Keratinocyte (primary cell): ENCODE results near the gene COX4I2. TPM values are rescaled to one million over a fixed set of nuclear protein-coding genes. Genes with fewer than 3 reads are reported as not detected.

ENCODE experiments used
- DNase-seq: peaks from one replicate; pipeline ENCODE4 v3.0.0-alpha.2; 2011; ENCODE audit warnings: low read depth, missing footprints, low spot score
- FAIRE-seq: peaks from 2 replicates; lab custom pipeline; 2011; peaks lifted over from hg19 to GRCh38; lab: Jason Lieb, UNC
- H2AFZ ChIP-seq: 2 replicates; pipeline ENCODE4 v1.6.0; 2012; ENCODE audit warnings: low read length, control low read depth, inconsistent platforms; ENCODE audit not compliant: control insufficient read depth
- H3K27ac ChIP-seq: 2 replicates; pipeline ENCODE4 v1.5.1; 2011; ENCODE audit warnings: low read length; ENCODE audit not compliant: control insufficient read depth, insufficient read depth
- H3K27me3 ChIP-seq: 3 replicates; pipeline ENCODE4 v1.6.0; 2011; ENCODE audit warnings: low read length; ENCODE audit not compliant: control insufficient read depth, insufficient read depth; ENCODE audit errors: extremely low read depth
- H3K36me3 ChIP-seq, 2 experiments: 2 replicates in 1 of 2; 3 replicates in 1 of 2; pipeline ENCODE4 v1.5.1; 2011; ENCODE audit warnings: low read length in 2 of 2, mild to moderate bottlenecking in 1 of 2; ENCODE audit not compliant: control insufficient read depth in 2 of 2, insufficient read depth in 2 of 2; ENCODE audit errors: extremely low read depth in 1 of 2
- H3K4me1 ChIP-seq: 3 replicates; pipeline ENCODE4 v1.5.1; 2011; ENCODE audit warnings: low read length; ENCODE audit not compliant: control insufficient read depth, insufficient read depth; ENCODE audit errors: extremely low read depth
- H3K4me2 ChIP-seq: 3 replicates; pipeline ENCODE4 v1.6.0; 2011; ENCODE audit warnings: low read depth, low read length; ENCODE audit not compliant: control insufficient read depth, insufficient read depth; ENCODE audit errors: extremely low read depth
- H3K4me3 ChIP-seq, 3 experiments: fragments of 200-600 bp in 1 of 3; sonication (generic) in 1 of 3; 2 replicates in 2 of 3; 3 replicates in 1 of 3; pipeline ENCODE4 v1.5.1; 2011 to 2016; ENCODE audit warnings: low read length in 3 of 3, mild to moderate bottlenecking in 3 of 3, control low read depth in 2 of 3, inconsistent platforms in 1 of 3, low read depth in 1 of 3, mixed read lengths in 1 of 3, mixed run types in 1 of 3, moderate library complexity in 1 of 3; ENCODE audit not compliant: control insufficient read depth in 2 of 3, insufficient read depth in 2 of 3; ENCODE audit errors: extremely low read depth in 1 of 3
- H3K79me2 ChIP-seq: 2 replicates; pipeline ENCODE4 v1.6.0; 2012; ENCODE audit warnings: low read length; ENCODE audit not compliant: control insufficient read depth, insufficient read depth
- H3K9ac ChIP-seq: 3 replicates; pipeline ENCODE4 v1.6.0; 2011; ENCODE audit warnings: low read length; ENCODE audit not compliant: control insufficient read depth, insufficient read depth; ENCODE audit errors: extremely low read depth
- H3K9me1 ChIP-seq: 3 replicates; pipeline ENCODE4 v1.6.0; 2011; ENCODE audit warnings: low read length; ENCODE audit not compliant: control insufficient read depth, insufficient read depth; ENCODE audit errors: extremely low read depth
- H3K9me3 ChIP-seq: 2 replicates; pipeline ENCODE4 v1.5.1; 2012; ENCODE audit warnings: low read depth, low read length; ENCODE audit not compliant: control insufficient read depth
- H4K20me1 ChIP-seq: 3 replicates; pipeline ENCODE4 v1.6.0; 2011; ENCODE audit warnings: low read length; ENCODE audit not compliant: control insufficient read depth, insufficient read depth; ENCODE audit errors: extremely low read depth
- EZH2 ChIP-seq: IDR thresholded peaks from one replicate; pipeline ENCODE4 v1.6.1; 2012; ENCODE audit warnings: inconsistent platforms, mild to moderate bottlenecking, low read length, moderate library complexity
- dilution Hi-C: fragments of 300-500 bp; cut with MboI; formaldehyde crosslinking; loops from one replicate; pipeline ENCODE4 v1.7.0; 2020; ENCODE audit warnings: low sequenced_read_pairs; ENCODE audit not compliant: extremely low pct_ligation_motif_present
- polyA minus RNA-seq, 3 experiments: library from RNA; depleted of rRNA, polyadenylated mRNA; stranded (reverse); fragments of >200 nt; gene quantifications; 1 replicate in 1 of 3; 2 replicates in 1 of 3; 3 replicates in 1 of 3; pipeline ENCODE4 v1.2.3, GENCODE V29; 2011
- polyA plus RNA-seq, 5 experiments: library from polyadenylated mRNA; depleted of rRNA in 3 of 5; stranded (reverse) in 3 of 5; stranded (forward) in 1 of 5; unstranded in 1 of 5; fragments of >200 nt; gene quantifications; 1 replicate in 1 of 5; 2 replicates in 3 of 5; 3 replicates in 1 of 5; pipeline versions ENCODE4 v1.2.1 to v1.2.3, GENCODE V29; 2011 to 2012; ENCODE audit warnings: missing spikeins in 2 of 5, low read depth in 1 of 5, low replicate concordance in 1 of 5
- TF ChIP-seq, protein P1 (sequence below), 3 experiments: IDR thresholded peaks in 1 of 3; conservative IDR thresholded peaks in 1 of 3; optimal IDR thresholded peaks in 1 of 3; 2 replicates in 2 of 3; 3 replicates in 1 of 3; pipeline versions ENCODE3 to v1.5.1; 2011; ENCODE audit warnings: low read length in 3 of 3, mild to moderate bottlenecking in 3 of 3, moderate library complexity in 2 of 3, control low read depth in 1 of 3, inconsistent platforms in 1 of 3; ENCODE audit not compliant: insufficient read depth in 2 of 3; ENCODE audit errors: extremely low read depth in 1 of 3

Gene COX4I2
- polyA plus RNA-seq (not detected in 3 replicates), polyA minus RNA-seq (not detected in 3 replicates)
- polyA plus RNA-seq (2011; ENCODE audit: low read depth) = not detected
- polyA plus RNA-seq (2011; cell fraction: cytosol; rRNA removed) = not detected in 2 replicates
- polyA plus RNA-seq (2011; cell fraction: nucleus; rRNA removed) = not detected in 2 replicates
- polyA plus RNA-seq (2012; ENCODE audit: low replicate concordance) = not detected in 2 replicates
- polyA minus RNA-seq (2011; cell fraction: cytosol; rRNA and poly(A)+ RNA removed) = not detected
- not detected in 2 replicates for polyA minus RNA-seq (2011; cell fraction: nucleus; rRNA and poly(A)+ RNA removed)

DNA sequence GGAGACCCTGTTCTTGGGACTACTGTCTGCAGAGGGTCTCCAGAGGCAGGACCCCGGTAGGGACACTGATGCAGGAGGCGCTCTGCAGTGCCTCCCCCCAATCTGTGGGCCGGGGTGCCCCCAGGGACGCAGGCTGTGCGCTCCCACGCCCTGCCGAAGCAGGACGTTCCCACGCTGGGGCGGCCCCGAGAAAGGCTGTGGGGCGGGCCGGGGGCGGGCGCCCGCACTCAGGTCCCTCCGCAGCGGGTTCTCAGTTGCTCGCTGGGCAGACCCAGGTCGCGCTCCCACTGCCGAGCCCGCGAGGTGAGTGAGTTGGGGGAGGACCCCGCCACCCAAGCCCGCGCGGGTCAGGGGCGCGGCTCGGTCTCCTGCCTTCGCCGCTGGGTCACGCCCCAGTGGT lies at the start of gene COX4I2:
Gene COX4I2 (plus strand): TSS at position 253 of the 400 bp plus-strand sequence. CDS start 1,106 bp downstream, outside the sequence.
- Histone ChIP-seq H3K79me2 (no peaks in the 10 kb centered on the region), H3K4me2 (no peak within 1 kb of the TSS), H3K36me3 (no peaks in the 10 kb centered on the region), H3K9ac (no peak within 1 kb of the TSS), H3K9me3 (no peaks in the 10 kb centered on the region), H3K27me3 (peaks cover 19% of the 10 kb centered on the region), H3K4me1 (no peaks in the 10 kb centered on the region), H3K9me1 (no peaks in the 10 kb centered on the region), H3K4me3 (no peak within 1 kb of the TSS), H4K20me1 (no peaks in the 10 kb centered on the region), H2AFZ (no peak within 1 kb of the TSS), H3K27ac (no peak within 1 kb of the TSS)
- TF ChIP-seq, protein P1, sequence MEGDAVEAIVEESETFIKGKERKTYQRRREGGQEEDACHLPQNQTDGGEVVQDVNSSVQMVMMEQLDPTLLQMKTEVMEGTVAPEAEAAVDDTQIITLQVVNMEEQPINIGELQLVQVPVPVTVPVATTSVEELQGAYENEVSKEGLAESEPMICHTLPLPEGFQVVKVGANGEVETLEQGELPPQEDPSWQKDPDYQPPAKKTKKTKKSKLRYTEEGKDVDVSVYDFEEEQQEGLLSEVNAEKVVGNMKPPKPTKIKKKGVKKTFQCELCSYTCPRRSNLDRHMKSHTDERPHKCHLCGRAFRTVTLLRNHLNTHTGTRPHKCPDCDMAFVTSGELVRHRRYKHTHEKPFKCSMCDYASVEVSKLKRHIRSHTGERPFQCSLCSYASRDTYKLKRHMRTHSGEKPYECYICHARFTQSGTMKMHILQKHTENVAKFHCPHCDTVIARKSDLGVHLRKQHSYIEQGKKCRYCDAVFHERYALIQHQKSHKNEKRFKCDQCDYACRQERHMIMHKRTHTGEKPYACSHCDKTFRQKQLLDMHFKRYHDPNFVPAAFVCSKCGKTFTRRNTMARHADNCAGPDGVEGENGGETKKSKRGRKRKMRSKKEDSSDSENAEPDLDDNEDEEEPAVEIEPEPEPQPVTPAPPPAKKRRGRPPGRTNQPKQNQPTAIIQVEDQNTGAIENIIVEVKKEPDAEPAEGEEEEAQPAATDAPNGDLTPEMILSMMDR (optimal IDR thresholded peaks at IDR 0.05 in 1 of 3, IDR thresholded peaks at IDR 0.05 in 1 of 3, conservative IDR thresholded peaks at IDR 0.05 in 1 of 3; ENCODE audit: extremely low read depth in 1 of 3, insufficient read depth in 2 of 3, low read length in 3 of 3) = no peak
- TF ChIP-seq EZH2 = no peak
- no peak for DNase-seq
- FAIRE-seq = no peak
- dilution Hi-C loops = no loop called here

DNA sequence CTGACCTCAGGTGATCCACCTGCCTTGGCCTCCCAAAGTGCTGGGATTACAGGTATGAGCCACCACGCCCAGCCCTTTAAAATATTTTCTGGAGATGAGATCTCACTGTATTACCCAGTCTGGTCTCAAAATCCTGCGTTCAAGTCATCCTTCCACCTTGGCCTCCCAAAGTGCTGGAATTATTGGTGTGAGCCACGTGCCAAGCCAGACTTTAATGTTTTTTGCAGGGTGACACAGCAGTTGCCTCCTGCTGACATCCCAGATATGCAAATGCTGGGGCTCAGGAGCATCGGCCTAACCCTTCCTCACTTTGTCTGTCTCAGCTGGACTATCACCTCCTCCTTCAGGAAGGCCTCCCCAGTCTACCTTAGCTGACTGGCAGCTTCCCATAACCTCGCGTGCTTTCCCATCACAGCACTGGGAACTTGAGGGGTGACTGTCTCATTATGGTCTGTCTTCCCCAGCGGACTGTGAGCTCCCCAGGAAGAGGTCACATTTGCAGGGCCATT lies 46.9 kb upstream of the COX4I2 start:
- Histone ChIP-seq H3K9ac (no peak overlapping the region), H3K4me2 (no peak overlapping the region), H3K9me3 (no peaks in the 10 kb centered on the region), H3K9me1 (peaks cover 2% of the 10 kb centered on the region), H3K27me3 (no peaks in the 10 kb centered on the region), H3K79me2 (no peaks in the 10 kb centered on the region), H4K20me1 (no peaks in the 10 kb centered on the region), H2AFZ (no peak overlapping the region), H3K27ac (no peak overlapping the region), H3K4me1 (peaks cover 28% of the 10 kb centered on the region), H3K36me3 (no peaks in the 10 kb centered on the region), H3K4me3 (no peak overlapping the region)
- dilution Hi-C loops = no loop called here
- DNase-seq = no peak
- no peak for FAIRE-seq
- TF ChIP-seq, protein P1 (optimal IDR thresholded peaks at IDR 0.05 in 1 of 3, IDR thresholded peaks at IDR 0.05 in 1 of 3, conservative IDR thresholded peaks at IDR 0.05 in 1 of 3; ENCODE audit: extremely low read depth in 1 of 3, insufficient read depth in 2 of 3, low read length in 3 of 3) = no peak
- no peak for TF ChIP-seq EZH2
